Body of pancreas (tissue), 4 donors: ENCODE results near the gene C3orf85.

ENCODE experiments used
- CTCF ChIP-seq, 7 experiments: fragments of 450-650 bp in 4 of 7; fragments of 200-600 bp in 3 of 7; sonication (generic) in 3 of 7; IDR thresholded peaks; one replicate each; pipeline ENCODE4 v1.5.1; 2016 to 2019; ENCODE audit warnings: antibody characterized with exemption in 7 of 7
- POLR2A ChIP-seq, 3 donors: fragments of 450-650 bp; IDR thresholded peaks; one replicate each; pipeline ENCODE4 v1.6.1; 2016; ENCODE audit warnings: antibody characterized with exemption in 3 of 3, mild to moderate bottlenecking in 2 of 3

GRCh38 chr3:109118584-109118983 lies 17.9 kb upstream of the C3orf85 start:
- no peak for TF ChIP-seq CTCF (IDR thresholded peaks at IDR 0.05)
- TF ChIP-seq POLR2A (IDR thresholded peaks at IDR 0.05), result no peak
